Cerebellar nuclear complex (tissue), 1 donor: Measurements from ENCODE around the gene ARAP2.
"Not testable (repeated sequence)": the region's sequence is repeated elsewhere in the genome, so short reads cannot be mapped to it uniquely, and the experiment has no call there.

Source experiments
- DNase-seq, 2 experiments: peaks; one replicate each; lab custom pipeline; 2025; lab: John Stamatoyannopoulos, UW

The ARAP2 gene

DNA sequence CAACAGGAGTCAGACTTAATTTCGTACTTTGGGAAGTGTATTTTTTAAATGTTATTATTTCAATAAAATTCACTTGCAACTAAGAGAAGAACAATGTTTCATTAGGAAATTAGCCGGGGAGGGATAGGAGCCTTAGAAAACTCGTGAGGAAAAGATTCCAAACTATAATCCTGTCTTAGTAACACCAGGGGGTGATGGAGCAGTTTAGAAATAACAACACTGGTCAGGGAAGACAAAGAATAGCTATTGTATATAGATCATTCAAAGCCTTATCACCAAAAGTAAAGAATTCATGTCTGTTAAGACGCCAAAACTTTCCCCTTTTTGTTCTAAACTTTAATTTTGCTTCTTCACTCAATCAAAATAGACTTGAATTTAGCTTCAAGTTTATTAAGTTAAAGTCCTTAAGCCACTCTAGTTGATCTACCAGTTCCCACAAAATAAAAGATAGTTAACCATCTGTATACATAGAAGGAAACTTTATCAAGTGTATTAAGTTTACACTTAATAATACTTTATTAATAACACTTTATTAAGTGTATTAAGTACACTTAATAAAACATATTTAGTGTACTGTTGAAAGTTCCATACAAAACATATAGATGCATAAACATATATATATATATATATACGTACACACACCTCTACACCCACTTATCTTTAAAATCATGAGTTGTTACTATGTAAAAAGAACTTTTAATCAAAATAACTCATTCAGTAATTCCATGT is 60.5 kb downstream of the ARAP2 start:
- DNase-seq = no peak

DNA sequence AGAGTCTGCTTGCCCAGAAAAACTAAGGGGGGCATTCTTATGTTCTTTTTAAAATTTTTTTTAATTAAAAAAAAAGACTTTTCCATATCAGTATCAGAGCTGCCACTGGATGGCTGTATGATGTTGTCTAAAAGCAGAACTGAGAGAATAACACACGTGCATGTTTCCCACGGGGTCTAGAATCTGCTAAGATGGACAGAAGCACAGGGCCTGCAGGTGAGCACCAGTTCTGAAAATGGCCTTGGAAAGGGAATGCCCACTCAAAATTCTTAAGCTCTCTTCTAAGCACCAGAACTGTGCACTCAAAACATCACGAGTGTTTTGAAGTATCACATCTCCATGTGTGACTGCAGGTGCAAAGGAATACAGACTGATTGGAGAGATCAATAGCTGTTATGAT is 61.1 kb downstream of the ARAP2 start:
- no peak for DNase-seq

DNA sequence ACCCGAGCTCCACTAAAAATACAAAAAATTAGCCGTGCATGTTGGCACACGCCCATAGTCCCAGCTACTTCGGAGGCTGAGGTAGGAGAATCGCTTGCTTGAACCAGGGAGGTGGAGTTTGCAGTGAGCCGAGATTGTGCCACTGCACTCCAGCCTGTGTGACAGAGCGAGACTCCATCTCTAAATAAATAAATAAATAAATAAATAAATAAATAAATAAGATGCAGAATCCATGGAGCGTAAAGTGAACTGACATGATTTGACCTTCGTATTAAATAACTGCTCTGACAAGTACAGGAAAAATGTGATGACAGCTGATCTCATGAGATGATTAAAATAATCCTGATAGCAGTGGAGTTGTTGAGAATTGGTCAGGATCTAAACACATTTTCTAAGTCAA is 62.0 kb downstream of the ARAP2 start:
- not testable (repeated sequence) for DNase-seq

DNA sequence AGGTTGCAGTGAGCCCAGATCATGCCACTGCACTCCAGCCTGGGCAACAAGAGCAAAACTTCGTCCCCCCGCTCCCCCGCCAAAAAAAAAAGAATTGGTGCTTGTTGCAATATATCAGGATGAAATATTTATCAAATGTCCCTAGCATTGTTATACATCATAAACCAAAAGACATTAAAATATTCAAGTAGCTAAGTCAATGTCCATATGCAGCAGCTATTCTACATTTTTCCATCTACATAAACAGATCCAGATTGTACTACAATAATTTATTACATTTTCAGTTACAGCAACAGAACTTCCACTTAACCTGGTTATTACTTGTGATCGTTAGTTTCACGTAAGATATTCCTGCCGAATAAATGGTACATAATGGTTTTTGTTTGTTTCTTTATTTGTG is 64.1 kb downstream of the ARAP2 start:
- no peak for DNase-seq

DNA sequence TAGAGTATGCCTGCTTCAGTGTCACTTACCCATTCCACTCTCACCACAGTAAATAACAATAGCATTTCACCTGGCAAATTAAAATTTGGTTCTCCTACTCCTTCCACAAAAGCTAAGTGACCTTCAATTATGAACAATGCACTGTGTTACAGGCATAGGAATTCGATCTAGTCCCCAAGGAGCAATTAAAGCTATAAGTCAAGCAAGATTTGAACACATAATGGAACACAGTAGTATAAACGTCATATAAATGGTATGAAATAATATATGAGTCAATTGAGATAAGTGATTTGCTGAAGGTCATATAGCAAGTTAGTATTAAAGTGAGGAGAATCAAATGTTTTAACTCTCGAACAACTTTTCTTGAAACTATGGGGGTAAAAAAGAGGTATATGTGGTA is 65.8 kb downstream of the ARAP2 start:
- no peak for DNase-seq

DNA sequence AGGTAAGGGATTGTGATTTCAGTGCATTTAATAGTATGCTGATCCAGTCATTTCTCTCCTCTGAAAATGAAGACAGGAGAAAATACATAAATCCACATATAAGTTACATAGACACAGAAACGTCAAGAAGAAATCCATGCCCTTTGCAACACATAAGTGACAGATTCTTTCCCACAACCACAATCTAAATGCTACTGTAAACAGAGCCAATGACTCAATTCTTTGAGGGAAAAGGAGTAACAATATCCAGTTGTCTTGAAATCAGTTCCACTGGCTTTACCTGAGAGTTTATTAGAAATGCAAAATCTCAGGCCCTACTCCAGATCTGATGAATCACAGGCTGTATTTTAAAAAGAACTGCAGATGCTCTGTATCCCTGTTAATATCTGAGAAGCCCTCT is 66.4 kb downstream of the ARAP2 start:
- no peak for DNase-seq

DNA sequence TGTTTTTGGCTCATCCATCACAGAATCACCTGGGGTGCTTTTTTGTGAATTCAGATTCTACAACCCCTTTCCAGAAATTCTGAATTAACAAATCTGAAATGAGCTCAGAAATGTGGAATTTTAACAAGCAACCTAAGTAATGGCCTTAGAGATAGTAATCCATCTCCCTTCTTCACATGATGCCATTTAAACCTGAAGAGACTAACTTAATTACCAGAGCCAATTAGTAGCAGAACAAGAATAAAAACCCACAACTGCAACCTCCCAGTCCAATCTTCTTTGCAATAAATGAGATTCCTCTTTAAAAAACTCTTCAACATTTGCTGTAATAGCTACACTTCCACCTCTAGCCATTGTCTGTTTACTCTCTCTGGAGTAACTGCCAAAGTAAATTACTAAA is 69.7 kb downstream of the ARAP2 start:
- no peak for DNase-seq

DNA sequence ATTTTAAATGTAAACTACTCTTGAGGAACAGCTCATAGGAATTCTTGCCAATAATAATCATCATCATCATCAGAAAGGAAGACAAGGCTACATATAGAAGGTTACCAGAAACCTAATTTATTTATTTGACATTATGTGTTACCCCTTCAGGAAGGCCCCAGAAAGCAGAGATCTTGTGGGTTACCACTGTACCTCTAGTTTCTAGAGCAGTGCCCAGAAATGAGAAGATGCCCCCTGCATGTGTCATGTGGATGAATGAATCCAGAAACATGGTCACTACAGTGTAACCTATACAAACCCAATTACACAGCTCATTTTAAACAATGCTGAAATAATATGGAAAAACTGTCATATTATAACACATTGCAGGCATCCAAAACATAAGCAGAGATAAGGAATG is 70.4 kb downstream of the ARAP2 start:
- no peak for DNase-seq

DNA sequence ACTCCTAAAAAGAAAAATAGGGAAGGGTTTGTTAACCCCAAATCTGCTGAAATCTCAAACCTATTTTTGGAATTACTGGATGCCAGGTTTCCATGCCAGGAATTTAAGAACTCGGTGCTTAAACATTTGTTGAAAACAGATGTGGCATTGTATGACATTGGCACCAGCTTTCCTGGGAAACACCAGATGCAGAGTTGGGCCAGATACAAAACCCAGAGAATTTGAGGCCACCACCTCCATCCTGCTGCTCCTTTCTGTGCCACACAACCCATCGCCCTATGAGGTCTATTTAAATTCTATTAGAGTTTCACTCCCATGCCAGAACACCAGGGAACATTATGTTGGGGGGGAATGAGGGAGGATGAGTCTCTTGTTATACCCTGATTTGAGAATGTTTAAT is 71.7 kb downstream of the ARAP2 start:
- no peak for DNase-seq

DNA sequence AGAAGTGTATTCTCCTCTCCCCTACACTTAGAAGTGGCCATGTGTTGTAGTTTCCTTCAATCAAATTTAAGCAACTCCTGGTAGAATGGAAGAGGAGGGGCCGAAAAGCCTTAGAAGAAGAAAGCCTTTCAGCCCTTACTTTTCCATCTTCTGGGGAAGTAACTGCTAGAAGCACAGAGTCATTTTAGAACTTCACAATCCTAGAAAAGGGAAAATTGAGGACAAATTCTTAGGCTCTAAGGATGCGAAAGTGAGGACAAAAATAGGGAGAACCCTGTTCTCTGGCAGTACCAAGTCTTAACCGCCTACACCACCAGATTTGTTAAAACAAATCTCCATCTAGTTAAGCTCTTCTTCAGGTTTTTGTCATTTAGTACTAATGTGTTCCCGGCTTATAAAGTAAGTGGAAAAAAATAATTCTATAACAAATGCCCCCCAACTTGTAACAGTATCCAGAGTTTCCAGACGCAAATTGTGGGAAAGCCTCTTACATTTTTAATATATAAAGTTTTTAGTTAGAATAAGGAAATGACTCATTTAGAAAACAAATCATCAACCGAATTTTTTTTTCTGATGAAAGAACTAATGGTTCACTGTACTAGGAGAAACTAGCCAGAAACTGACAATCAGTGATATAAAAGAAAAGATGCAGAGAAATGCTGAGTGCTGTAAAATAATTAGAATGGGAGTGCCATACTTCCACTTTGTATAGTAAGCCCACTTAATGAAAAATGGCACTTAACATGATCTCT is 76.0 kb downstream of the ARAP2 start:
- DNase-seq = no peak

DNA sequence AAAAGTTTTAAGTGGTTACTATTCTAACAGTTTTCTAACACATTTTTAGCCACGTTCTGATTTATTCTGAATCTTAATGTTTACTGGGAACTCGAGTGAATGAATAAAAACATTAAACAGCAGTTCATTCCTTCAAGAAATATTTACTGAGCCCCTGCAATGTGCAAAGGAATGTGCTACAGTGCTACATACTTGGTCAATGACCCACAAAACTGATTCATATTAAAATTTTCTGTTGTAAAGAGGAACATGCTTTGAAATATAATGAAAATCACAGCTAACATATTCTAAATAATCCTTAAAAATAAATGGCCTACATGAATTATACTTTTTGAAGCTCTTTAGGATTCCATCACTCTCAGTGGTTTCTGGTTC is 78.7 kb downstream of the ARAP2 start:
- no peak for DNase-seq

DNA sequence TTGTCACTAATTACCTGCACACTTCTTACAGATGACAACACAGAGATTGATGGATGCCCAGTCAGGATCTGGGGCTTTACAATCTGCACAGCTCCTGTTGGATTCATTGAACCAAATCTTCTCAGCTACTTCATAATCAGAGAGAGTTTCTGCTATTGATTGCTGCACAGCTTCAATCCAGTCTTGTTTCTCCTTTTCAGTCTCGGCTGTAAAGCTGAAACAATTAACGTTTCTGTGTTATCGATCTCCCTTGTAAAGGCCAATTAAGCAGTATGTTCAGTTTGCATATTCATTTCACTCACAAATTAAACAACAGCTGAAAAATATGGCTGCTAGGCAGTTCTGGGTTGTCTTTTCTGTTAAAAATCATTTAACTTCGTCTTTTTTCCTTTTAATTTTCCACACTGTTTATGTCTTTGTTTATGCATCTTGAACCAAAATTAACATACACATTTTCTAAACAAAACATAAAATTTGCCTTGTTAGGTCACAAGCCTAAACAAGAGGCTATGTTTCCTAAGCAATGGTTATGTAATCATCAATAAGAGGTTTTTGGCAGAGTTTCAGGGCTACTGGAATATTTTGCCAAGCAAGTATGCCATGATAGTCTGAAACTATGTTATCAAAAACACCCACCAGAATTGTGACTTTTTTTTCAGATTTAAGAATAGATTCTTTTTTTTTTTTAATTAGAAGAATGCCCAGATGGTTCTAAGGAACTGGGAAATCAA is 79.2 kb downstream of the ARAP2 start:
- DNase-seq = no peak

DNA sequence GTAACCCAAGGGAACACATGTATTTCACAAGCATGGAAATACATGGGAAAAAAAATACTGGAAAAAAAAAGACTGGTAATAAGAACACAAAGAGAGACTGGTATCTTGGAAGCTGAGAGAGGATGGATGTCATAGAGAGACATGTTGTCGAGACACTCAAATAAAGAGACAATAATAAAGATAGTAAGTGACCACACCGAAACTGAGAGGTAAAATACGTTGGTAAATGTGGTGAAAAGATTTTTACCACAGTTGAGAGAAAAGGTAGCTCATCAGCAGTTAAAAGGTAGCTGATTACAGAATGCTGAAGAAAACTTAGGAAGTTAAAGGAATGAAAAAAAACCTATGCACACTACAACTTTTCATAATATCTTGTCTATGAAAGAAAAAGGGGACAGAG is 81.1 kb downstream of the ARAP2 start:
- DNase-seq = no peak

DNA sequence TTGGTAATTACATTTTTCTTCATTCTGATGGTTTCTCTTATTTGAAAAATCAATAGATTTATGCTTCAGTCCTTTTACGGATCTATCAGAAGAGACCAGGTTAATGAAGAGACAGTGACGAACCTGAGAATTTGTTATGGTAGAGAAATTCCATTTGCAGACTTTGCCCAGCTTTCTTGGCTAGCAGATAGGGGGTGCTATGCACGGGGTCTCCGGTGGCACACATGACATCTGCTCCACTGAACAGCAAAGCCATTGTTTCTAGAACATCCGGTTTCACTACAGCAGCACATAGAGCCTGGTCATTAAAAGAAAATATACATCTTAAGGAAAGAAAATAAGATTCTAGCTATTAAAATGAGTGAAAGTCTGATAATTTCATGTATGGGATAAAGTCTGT is 85.1 kb downstream of the ARAP2 start:
- DNase-seq = no peak

DNA sequence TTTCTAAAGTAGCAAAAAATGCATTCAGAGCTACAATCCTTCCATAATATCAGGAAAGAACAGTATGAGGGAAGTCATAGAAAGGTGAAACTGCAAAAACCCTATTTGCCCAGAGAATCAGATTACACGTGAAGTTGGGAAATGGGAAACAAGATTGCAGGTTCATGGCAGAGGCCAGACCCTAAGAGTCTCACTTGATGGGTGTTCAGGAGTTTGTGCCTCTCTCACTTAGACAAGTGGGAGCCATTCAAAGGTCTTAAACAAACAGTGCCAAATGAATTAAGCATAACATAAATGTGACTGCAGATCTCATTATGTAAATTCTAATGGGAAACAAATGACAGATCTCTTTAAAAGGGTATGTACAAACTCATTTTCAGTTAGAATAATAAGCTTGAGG is 91.6 kb downstream of the ARAP2 start:
- DNase-seq = no peak

DNA sequence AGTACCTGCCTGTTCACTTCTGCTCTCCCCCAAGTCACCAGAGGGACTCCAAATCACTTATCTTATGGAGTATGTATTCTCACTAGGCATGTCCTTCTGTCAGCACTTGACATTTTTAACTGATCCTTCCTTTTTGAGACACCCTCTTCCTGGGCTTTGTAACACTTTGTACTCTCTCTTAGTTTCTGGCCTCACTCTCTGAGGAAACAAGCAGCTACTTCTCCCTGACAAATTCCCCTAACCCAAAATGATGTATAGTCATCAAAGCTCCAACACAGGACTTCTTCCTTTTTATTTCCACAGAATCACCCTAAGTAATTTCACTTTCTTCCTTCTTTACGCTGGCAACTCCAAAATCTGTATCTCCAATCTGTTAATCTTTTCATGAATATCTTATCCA is 101.8 kb downstream of the ARAP2 start:
- DNase-seq = no peak

DNA sequence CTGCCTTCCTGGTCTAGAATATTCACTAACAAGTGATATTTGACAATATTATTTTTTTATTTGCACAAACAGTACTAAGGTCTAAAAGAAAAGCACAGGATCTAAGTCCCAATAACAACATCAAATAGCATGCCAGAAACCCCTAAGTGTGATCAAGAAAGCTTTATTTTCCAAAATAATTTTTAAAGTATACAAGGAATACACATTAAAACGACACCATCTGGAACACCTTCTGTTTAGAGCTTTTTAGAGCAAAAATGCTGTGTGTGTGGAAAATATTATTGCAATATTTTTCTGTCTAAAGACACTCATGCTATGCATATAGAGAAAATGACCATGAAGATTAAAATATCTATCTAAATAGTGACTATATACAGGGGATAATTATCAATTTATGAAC is 103.1 kb downstream of the ARAP2 start:
- no peak for DNase-seq

DNA sequence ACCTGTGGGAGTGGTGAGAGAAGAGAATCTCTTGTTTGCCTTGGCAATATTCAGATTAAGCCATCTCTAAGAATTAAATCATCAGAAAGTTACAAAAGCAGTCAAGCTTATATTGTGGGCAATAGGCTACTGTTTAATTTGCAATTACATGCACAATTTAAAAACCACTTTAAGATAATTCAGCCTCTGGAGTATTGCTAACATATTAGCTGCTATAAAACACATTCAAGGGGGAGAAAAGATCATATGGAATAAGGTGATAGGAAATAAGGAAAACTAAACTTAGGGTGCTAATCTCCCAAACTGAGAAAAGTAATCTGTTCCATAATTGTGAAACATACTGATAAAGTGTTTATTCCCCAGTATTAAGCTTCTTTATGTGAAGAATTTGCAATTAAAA is 103.9 kb downstream of the ARAP2 start:
- no peak for DNase-seq

DNA sequence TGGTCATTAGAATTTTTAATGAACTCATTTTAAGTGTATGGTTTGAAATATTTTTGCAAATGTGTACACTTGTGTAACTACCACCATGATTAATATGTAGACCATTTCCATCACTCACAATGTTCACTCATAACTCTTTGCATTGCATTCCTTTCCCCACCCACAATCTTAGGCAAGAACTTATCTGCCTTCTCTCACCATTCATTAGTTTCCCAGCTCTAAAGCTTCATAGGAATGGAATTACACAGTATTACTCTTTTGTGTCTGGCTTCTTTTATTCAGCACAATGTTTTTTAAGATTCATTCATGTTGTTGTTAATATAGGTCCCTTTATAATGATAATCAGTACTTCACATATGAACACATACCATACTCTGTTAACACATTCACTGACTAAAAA is 106.1 kb downstream of the ARAP2 start:
- DNase-seq = no peak

DNA sequence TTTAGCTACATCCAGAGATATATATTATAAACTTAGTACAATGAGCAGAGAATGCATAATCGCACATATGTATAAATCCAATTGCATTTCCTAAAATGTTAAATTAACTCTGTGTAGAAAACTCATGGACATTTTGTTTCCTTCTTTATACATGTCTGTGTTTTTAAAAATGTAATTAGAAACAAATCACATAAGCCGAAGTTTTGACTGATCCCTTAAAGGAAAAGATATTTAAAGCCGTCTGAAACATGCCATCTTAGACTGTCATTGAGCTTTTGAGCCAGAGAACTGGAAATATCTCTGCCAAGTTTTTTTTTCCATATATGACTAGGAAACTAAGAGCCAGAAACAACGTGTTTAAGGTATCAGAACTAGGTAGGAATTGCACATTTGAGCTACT is 107.0 kb downstream of the ARAP2 start:
- DNase-seq = no peak

DNA sequence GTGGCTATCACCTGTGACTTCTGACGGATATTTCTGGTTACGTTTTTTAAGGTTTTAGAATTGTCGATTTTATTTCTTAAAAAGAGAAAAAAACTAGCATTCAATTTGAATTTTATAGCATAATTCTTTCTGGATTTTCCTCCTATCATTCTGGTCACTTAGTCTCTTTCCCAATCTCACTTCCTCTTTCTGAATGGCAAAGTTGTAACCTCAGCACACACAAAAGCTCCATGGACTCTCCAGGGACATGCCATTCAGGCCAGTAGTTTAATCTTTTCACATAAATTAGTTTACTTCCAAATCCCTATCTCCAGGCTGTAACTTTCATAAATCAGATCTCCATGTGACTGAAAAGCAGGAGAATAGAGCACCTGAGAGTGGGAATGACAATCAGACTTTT is 110.7 kb downstream of the ARAP2 start:
- no peak for DNase-seq

DNA sequence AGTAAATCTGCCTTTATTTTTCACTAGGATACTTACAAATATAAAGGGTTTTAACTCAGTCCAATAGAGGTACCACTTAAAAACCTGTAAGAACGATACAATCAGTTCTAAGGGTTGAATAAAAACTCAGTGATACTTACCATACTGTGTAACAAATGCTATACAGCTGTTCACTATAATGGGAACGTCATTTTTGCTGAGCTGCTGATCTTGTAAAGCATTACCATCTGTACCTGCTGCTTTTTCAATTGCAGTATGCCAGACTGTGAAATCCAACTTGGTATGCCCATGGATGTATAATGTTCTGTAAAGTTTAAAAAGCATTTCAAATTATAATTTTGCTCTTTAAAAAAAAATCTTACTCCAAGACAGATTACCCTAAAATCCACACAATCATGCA is 111.2 kb downstream of the ARAP2 start:
- no peak for DNase-seq

DNA sequence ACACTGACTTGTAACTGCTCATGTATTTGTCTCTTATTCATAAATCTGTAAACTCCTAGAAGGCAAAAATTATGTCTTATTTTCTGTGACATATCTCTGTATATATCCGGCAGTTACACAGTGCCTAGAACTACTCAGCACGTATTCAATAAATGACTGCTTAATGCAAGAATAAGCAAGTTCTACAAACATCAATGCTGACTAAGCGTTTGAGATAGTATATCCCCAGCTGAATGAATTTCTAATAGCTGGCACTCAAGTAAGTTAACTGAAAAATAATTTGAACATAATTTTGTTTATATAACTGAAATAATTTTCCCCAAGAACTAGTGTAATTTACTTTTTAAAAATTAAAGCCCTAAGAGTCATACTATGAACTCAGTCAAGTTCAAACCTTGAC is 113.7 kb downstream of the ARAP2 start:
- DNase-seq = no peak
